SK-N-MC (cell line): Measurements from ENCODE around the gene PTPN6.

Source experiments
- DNase-seq: peaks from one replicate; pipeline ENCODE4 v3.0.0-alpha.2; 2011; ENCODE audit warnings: low read depth, low spot score
- H3K27ac ChIP-seq: fragments of 200-600 bp; sonication (generic); 2 replicates; pipeline ENCODE4 v1.5.1; 2016; ENCODE audit warnings: mixed run types
- H3K36me3 ChIP-seq: fragments of 200-600 bp; sonication (generic); 2 replicates; pipeline ENCODE4 v1.6.1; 2017; ENCODE audit warnings: antibody characterized with exemption, low read length, mixed read lengths; ENCODE audit not compliant: insufficient read depth
- H3K4me3 ChIP-seq: fragments of 200-600 bp; sonication (generic); 2 replicates; pipeline ENCODE4 v1.5.1; 2016
- H3K9ac ChIP-seq: fragments of 200-600 bp; sonication (generic); 2 replicates; pipeline ENCODE4 v1.8.0; 2017; ENCODE audit warnings: mixed run types, mixed read lengths; ENCODE audit not compliant: insufficient read length
- H3K9me3 ChIP-seq: fragments of 200-600 bp; sonication (generic); 2 replicates; pipeline ENCODE4 v1.6.1; 2017; ENCODE audit warnings: low read depth, mild to moderate bottlenecking, antibody characterized with exemption, low read length, moderate library complexity, mixed read lengths
- EZH2 ChIP-seq: fragments of 200-600 bp; sonication (generic); IDR thresholded peaks from one replicate; pipeline ENCODE4 v1.6.1; 2017; ENCODE audit warnings: antibody characterized with exemption
- FOXP2 ChIP-seq: optimal IDR thresholded peaks from 2 replicates; pipeline ENCODE3; 2011; ENCODE audit warnings: mild to moderate bottlenecking, moderate library complexity; ENCODE audit not compliant: insufficient read depth; ENCODE audit errors: extremely low read length, control extremely low read depth
- POLR2AphosphoS5 ChIP-seq: IDR thresholded peaks from 2 replicates; pipeline ENCODE4 v1.6.1; 2012; ENCODE audit warnings: mild to moderate bottlenecking, low read depth, low read length, borderline replicate concordance

Gene PTPN6

DNA sequence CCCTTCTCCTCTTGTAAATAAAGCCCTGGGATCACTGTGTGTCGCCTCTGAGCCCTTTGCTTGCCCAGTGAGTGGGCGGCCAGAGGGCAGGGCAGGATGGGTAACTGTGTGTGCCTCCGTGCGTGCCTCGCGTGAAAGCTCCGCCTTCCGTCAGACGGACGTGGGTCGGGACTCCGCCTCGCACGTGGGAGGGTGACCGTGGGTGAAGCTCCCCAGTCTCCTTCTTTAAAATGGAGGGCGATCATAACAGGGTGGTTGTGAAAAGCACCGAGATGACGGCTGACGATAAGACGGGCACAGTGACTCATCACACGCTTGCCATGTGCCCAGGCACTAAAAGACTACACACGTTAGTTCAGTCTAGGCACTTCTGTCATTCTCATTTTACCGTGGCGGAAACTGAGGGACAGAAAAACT, 10.1 kb downstream of the PTPN6 start:
- peak overlapping the region; percentile 73 for H3K9ac ChIP-seq
- TF ChIP-seq POLR2AphosphoS5 (no peak; the same call in 1 of the 2 replicates), FOXP2 (no peak), EZH2 (no peak)
- H3K27ac ChIP-seq: peak overlapping the region; percentile 94
- DNase-seq: no peak
- no peaks in the 10 kb centered on the region for H3K9me3 ChIP-seq
- H3K36me3 ChIP-seq: peaks cover 12% of the 10 kb centered on the region
- H3K4me3 ChIP-seq: peak overlapping the region; percentile 66

DNA sequence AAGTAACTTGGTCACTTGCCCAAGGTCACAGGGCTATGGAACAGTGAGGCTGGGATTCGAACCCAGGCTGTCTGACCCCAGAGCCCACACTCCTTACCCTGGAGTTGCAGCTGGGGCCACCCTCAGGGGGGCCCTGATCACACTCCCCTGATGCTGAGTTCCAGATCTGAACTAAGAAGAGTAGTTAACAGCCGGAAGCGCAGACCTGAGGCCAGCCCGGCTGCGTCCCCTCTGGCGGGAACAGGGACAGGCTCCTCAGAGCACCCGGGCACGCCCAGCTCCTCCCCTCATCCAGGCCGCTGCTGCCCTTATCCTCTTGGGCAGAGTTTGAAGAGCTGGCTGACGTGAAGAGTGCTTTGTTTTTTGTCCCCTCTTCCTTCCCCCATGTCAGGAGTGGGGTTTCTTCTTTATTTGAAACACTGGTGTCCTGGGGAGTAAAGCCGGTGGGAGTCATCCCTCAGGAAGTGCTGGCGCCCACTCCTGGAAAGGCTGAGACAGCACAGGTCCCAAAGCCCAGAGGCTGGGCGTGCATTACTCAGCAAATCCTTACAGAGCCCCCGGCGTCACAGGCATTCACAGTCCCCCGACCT, 10.6 kb downstream of the PTPN6 start:
- peak overlapping the region; percentile 73 for H3K9ac ChIP-seq
- peak overlapping the region; percentile 66 for H3K4me3 ChIP-seq
- peak overlapping the region; percentile 94 for H3K27ac ChIP-seq
- DNase-seq: peak; percentile 59
- TF ChIP-seq POLR2AphosphoS5 (no peak; the same call in 1 of the 2 replicates), FOXP2 (peak; percentile 43), EZH2 (no peak)
- H3K9me3 ChIP-seq: no peaks in the 10 kb centered on the region
- peaks cover 17% of the 10 kb centered on the region for H3K36me3 ChIP-seq

DNA sequence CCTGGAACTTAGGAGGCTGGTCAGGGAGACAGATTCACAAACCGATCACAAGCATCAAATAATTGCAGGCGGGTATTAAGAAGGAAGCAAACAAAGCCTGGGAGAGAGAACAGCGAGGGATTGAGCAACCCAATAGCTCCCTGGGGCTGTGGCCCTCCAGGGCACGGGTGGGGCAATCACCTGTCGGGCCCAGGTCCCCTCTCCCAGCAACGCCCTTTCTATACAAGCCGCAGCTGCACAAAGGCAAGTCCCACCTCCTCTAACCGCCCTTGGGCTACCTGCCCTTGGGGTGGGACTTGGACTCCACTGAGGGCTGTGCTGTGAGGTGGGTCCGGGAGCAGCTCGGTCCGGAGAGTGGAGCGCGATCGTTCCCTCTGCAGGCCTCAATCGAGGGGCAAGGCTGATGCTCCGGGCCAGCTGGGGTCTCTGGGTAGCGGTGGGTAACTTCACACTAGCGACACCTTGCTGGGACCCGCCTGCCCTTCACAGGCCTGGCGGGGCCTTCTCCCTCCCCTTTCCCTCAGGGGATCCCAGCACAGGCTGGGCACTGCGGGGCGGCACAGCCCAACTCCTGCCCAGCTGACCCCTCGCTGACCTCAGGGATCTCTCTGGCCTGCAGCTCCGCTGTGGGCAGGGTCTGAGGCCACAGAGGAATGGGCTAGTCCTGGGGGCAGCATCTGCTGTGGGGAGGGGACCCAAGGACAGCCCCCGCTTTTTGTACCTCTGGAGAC, 11.3 kb downstream of the PTPN6 start:
- Histone ChIP-seq H3K36me3 (peaks cover 24% of the 10 kb centered on the region), H3K27ac (peak overlapping the region; percentile 94), H3K4me3 (peak overlapping the region; percentile 66), H3K9me3 (no peaks in the 10 kb centered on the region), H3K9ac (peak overlapping the region; percentile 47)
- no peak for TF ChIP-seq FOXP2
- no peak for TF ChIP-seq EZH2
- no peak for TF ChIP-seq POLR2AphosphoS5
- DNase-seq: no peak

DNA sequence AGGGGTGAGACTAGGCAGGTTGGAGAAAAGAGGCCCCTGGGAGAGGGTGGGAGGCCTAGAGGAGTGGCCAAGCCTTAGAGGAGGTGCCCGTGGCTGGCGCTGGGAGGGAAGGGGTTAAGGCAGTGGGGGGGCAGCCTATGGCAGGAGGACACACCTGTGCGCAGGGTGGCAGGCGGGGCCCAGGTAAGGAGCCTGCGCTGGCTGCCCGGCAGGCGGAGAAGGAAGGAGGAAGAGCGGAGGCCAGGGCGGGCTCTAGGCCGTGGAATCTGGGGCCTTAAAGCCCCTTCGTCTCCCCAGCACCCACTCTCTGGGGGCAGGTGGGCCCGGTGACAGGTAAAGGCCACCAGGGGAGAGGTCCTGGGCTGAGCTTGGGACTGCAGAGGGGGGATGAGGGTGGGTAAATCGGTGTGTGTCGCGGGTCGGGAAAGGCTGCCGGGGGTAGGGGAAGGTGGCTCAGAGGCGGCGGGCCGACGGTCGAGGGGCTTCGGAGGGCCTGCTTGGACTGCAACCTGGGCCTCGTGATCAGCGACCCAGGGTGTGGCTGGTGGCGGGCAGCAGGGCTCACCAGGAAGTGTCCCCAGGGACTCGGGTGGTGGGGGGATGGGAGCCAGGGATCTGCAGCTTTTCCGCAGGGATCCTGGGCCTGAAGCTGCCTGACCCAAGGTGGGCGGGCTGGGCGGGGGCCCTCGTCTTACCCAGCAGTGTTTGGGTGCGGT, 12.0 kb downstream of the PTPN6 start:
- Histone ChIP-seq H3K9ac (peak overlapping the region; percentile 47), H3K36me3 (peaks cover 31% of the 10 kb centered on the region), H3K27ac (peak overlapping the region; percentile 94), H3K4me3 (no peak overlapping the region), H3K9me3 (no peaks in the 10 kb centered on the region)
- TF ChIP-seq FOXP2: no peak
- TF ChIP-seq EZH2: no peak
- TF ChIP-seq POLR2AphosphoS5: no peak
- DNase-seq: no peak

DNA sequence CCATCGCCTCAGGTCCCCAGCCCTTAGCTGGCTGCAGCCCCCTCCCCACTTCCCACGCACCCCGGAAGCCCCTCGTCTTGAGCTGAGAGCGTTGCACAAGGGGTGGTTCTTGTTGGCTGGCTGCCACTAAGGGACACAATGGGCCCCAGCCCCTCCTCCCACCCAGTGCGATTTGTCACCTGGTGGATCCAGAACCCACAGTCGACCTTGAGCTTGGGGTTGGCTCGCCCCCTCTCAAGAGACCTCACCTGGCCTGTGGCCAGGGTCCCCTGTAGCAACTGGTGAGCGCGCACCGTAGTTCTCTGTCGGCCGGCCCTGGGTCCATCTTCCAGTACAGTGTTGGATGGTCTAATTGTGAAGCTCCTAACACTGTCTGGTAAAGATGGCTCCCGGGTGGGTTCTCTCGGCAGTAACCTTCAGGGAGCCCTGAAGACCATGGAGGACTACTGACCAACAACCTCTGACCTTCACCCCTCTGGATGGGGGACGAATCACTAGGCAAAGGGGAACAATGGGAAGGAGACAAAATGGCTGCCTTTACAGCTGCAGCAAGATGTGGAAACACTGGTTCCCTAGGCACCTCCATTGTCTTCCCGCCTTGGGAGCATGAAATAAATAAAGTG, 12.7 kb downstream of the PTPN6 start:
- no peak overlapping the region for H3K4me3 ChIP-seq
- no peak for TF ChIP-seq FOXP2
- TF ChIP-seq EZH2: no peak
- TF ChIP-seq POLR2AphosphoS5: no peak

DNA sequence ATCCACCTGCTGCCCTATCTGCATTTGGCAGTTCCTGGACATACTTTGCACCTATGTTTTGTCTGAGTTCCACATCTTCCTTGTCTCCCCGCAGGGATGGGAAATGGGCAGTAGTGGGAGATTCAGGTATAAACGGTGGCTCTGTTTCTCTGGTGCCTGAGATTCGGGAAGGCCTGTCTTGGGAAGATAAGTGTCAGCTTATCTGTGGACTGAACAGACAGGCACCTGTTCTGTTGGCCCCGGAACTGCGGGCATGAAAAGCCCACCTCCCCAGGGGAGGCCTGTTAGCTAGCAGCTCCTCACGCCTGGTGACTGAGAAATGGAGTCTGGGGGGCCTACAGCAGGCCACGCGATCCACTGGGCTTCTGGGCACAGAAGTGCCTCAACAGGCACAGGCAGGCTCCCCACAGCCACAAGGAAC, 13.5 kb downstream of the PTPN6 start:
- H3K9ac ChIP-seq: no peak overlapping the region

More for the DNA sequence above, 12.7 kb downstream of the PTPN6 start:
- DNase-seq: no peak
- peaks cover 38% of the 10 kb centered on the region for H3K36me3 ChIP-seq
- H3K9me3 ChIP-seq: no peaks in the 10 kb centered on the region
- H3K9ac ChIP-seq: no peak overlapping the region
- H3K27ac ChIP-seq: peak overlapping the region; percentile 79

DNA sequence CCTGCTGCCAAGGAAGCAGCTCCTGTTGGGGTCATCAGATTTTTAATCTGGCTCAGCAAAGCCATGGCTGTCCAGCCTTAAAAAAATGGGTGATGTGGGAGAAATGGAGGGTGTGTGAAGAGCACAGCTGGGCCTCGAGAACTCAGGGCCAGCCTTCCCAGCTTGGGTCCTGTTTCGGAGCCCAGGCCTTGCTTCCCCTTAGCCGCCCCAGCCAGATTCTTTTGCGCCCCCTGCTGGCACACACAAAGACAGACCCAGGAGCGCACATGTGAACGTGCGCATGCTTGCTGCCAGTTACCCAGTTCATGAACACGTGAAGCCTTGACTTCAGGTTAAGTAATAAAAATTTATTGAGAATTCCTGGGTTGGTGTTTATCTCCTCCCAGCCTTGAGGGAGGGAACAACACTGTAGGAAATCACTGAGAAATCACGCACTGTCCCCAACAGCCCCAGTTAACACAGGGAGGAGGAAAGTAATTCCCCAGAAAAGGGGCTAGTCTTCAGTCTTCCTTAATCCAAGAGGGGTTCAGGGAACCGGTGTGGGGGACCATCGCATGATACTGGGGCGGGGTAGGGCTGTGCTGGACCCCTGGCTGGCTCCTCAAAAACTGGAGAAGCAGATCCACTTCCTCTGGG, 14.0 kb downstream of the PTPN6 start:
- Histone ChIP-seq H3K4me3 (no peak overlapping the region), H3K36me3 (peaks cover 43% of the 10 kb centered on the region), H3K9ac (peak overlapping the region; percentile 20), H3K9me3 (no peaks in the 10 kb centered on the region), H3K27ac (peak overlapping the region; percentile 84)
- peak; percentile 69 for DNase-seq
- TF ChIP-seq EZH2: no peak
- TF ChIP-seq POLR2AphosphoS5: no peak
- no peak for TF ChIP-seq FOXP2

More for the DNA sequence above, 13.5 kb downstream of the PTPN6 start:
- DNase-seq: no peak
- Histone ChIP-seq H3K4me3 (no peak overlapping the region), H3K27ac (peak overlapping the region; percentile 79), H3K9me3 (no peaks in the 10 kb centered on the region), H3K36me3 (peaks cover 43% of the 10 kb centered on the region)
- TF ChIP-seq FOXP2 (no peak), POLR2AphosphoS5 (no peak), EZH2 (no peak)

DNA sequence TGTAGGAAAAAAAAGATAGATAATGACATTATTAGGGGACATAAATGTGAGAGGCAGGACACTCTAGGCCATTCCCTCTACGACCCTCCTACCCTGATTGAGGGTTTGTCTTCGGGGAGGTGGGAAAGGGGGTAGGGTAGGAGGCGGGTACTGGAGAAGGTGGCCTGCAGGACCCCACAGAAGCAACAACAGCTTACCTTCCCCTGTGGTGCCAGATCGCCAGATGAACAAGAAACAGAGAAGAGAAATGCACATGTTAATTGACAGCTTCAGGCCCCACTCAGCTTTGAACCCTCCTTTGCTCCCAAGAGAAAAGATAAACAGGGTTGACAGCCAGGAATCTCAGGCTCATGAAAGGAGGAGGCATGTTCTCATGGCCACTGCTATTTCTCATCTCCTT, 14.6 kb downstream of the PTPN6 start:
- H3K9me3 ChIP-seq: no peaks in the 10 kb centered on the region
- H3K4me3 ChIP-seq: no peak overlapping the region
- DNase-seq: no peak
- peak overlapping the region; percentile 84 for H3K27ac ChIP-seq
- peaks cover 43% of the 10 kb centered on the region for H3K36me3 ChIP-seq
- TF ChIP-seq FOXP2 (no peak), EZH2 (no peak), POLR2AphosphoS5 (no peak)
- no peak overlapping the region for H3K9ac ChIP-seq
